ENCODE measurements around the gene OR5B12. TPM values are rescaled to one million over a fixed set of nuclear protein-coding genes. Genes with fewer than 3 reads are reported as not detected.

OR5B12 gene
- total RNA-seq, 4 donors from 2014 or later: not detected

- H3K27ac ChIP-seq: no peak overlapping the region
- peaks cover 0 to 14% (median 0%) of the 10 kb centered on the region in 3 donors for H3K9me3 ChIP-seq
- no peak overlapping the region for H3K4me3 ChIP-seq
- ATAC-seq: no peak
- WGBS, 2 donors (ENCODE audit: low coverage in 1 of 2): 49% methylated on average over 3 of the region's 3 CpGs; no CpG with 5 or more reads in 1 of the 2 donors
- H3K36me3 ChIP-seq: no peaks in the 10 kb centered on the region
- no peaks in the 10 kb centered on the region for H3K27me3 ChIP-seq
- no peak for TF ChIP-seq POLR2A (IDR thresholded peaks at IDR 0.05)
- TF ChIP-seq CTCF (IDR thresholded peaks at IDR 0.05): no peak
- H3K4me1 ChIP-seq: no peaks in the 10 kb centered on the region
Measured at GRCh38 chr11:58465690-58466089, 23.7 kb upstream of the OR5B12 start.

GRCh38 chr11:58451585-58451984 lies 9.5 kb upstream of the OR5B12 start:
- H3K36me3 ChIP-seq: no peaks in the 10 kb centered on the region
- H3K9me3 ChIP-seq: peaks cover 0 to 34% (median 0%) of the 10 kb centered on the region in 3 donors
- no peaks in the 10 kb centered on the region for H3K27me3 ChIP-seq
- no peak overlapping the region for H3K27ac ChIP-seq
- TF ChIP-seq EP300 (IDR thresholded peaks at IDR 0.05) (no peak), CTCF (IDR thresholded peaks at IDR 0.05) (no peak), POLR2AphosphoS5 (IDR thresholded peaks at IDR 0.05) (no peak), POLR2A (IDR thresholded peaks at IDR 0.05) (no peak)
- H3K4me3 ChIP-seq: no peak overlapping the region
- WGBS, 2 donors (ENCODE audit: low coverage in 1 of 2): 57% methylated on average over 2 of the region's 3 CpGs; no CpG with 5 or more reads in 1 of the 2 donors
- no peaks in the 10 kb centered on the region for H3K4me1 ChIP-seq
- ATAC-seq: no peak

GRCh38 chr11:58446294-58446693 lies 4.3 kb upstream of the OR5B12 start:
- TF ChIP-seq EP300 (IDR thresholded peaks at IDR 0.05) (no peak), POLR2AphosphoS5 (IDR thresholded peaks at IDR 0.05) (no peak), POLR2A (IDR thresholded peaks at IDR 0.05) (no peak), CTCF (IDR thresholded peaks at IDR 0.05) (no peak)
- no peaks in the 10 kb centered on the region for H3K36me3 ChIP-seq
- no peak overlapping the region for H3K4me3 ChIP-seq
- no peaks in the 10 kb centered on the region for H3K4me1 ChIP-seq
- 60 to 89% methylated on average over 3 of the region's 6 CpGs for WGBS, 2 donors (ENCODE audit: low coverage in 1 of 2)
- no peaks in the 10 kb centered on the region for H3K27me3 ChIP-seq
- H3K27ac ChIP-seq: no peak overlapping the region
- H3K9me3 ChIP-seq: peaks cover 0 to 61% (median 0%) of the 10 kb centered on the region in 3 donors
- no peak for ATAC-seq

GRCh38 chr11:58444300-58444699 lies 2.3 kb upstream of the OR5B12 start:
- whole genome bisulfite sequencing, 2 donors (ENCODE audit: low coverage in 1 of 2): 77 to 100% methylated on average over 1 to 2 of the region's 2 CpGs
- ATAC-seq: no peak
- no peaks in the 10 kb centered on the region for H3K27me3 ChIP-seq
- no peak overlapping the region for H3K4me3 ChIP-seq
- peaks cover 0 to 48% (median 0%) of the 10 kb centered on the region in 3 donors for H3K9me3 ChIP-seq
- no peaks in the 10 kb centered on the region for H3K36me3 ChIP-seq
- TF ChIP-seq EP300 (IDR thresholded peaks at IDR 0.05) (no peak), POLR2AphosphoS5 (IDR thresholded peaks at IDR 0.05) (no peak), POLR2A (IDR thresholded peaks at IDR 0.05) (no peak), CTCF (IDR thresholded peaks at IDR 0.05) (no peak)
- no peak overlapping the region for H3K27ac ChIP-seq
- H3K4me1 ChIP-seq: no peaks in the 10 kb centered on the region

- no peak for ATAC-seq
- peaks cover 0 to 21% (median 0%) of the 10 kb centered on the region in 3 donors for H3K9me3 ChIP-seq
- H3K4me1 ChIP-seq: no peaks in the 10 kb centered on the region
- H3K36me3 ChIP-seq: no peaks in the 10 kb centered on the region
- WGBS, 2 donors (ENCODE audit: low coverage in 1 of 2): 53 to 70% methylated on average over 2 to 4 of the region's 4 CpGs
- H3K27ac ChIP-seq: no peak overlapping the region
- no peak for TF ChIP-seq EP300 (IDR thresholded peaks at IDR 0.05)
- TF ChIP-seq CTCF (IDR thresholded peaks at IDR 0.05): no peak
- TF ChIP-seq POLR2A (IDR thresholded peaks at IDR 0.05): no peak
- TF ChIP-seq POLR2AphosphoS5 (IDR thresholded peaks at IDR 0.05): no peak
- H3K27me3 ChIP-seq: no peaks in the 10 kb centered on the region
- H3K4me3 ChIP-seq: no peak overlapping the region
Measured at GRCh38 chr11:58438486-58438885, 3.5 kb downstream of the OR5B12 start.
